Type B pancreatic cell (in vitro differentiated cells): ENCODE data around the gene DCC. TPM values are rescaled to one million over a fixed set of nuclear protein-coding genes. Genes with fewer than 3 reads are reported as not detected.

Experiments
- DNase-seq: peaks from one replicate; pipeline ENCODE4 v3.0.0; 2021; ENCODE audit warnings: mixed read lengths; ENCODE audit not compliant: unreplicated experiment; ENCODE audit errors: extremely low spot score
- H3K27ac Mint-ChIP-seq: 2 replicates; pipeline ENCODE4 v1.8.0; 2021; ENCODE audit warnings: mild to moderate bottlenecking, mixed read lengths
- H3K27me3 Mint-ChIP-seq: 2 replicates; pipeline ENCODE4 v1.8.0; 2021; ENCODE audit warnings: mixed read lengths
- H3K36me3 Mint-ChIP-seq: 2 replicates; pipeline ENCODE4 v1.8.0; 2021; ENCODE audit warnings: mixed read lengths
- H3K4me1 Mint-ChIP-seq: one replicate; pipeline ENCODE4 v1.8.0; 2021; ENCODE audit warnings: mixed read lengths; ENCODE audit not compliant: unreplicated experiment
- H3K4me3 Mint-ChIP-seq: 2 replicates; pipeline ENCODE4 v1.8.0; 2021; ENCODE audit warnings: mild to moderate bottlenecking, mixed read lengths
- H3K9me3 Mint-ChIP-seq: 2 replicates; pipeline ENCODE4 v1.8.0; 2021; ENCODE audit warnings: mixed read lengths
- microRNA-seq: library from miRNA; unstranded; fragments of <30 nt; microRNA quantifications from one replicate; pipeline ENCODE4, GENCODE V29; 2020
- total RNA-seq: library from RNA; stranded (reverse); gene quantifications from 2 replicates; pipeline ENCODE4 v1.2.1, GENCODE V29; 2021; ENCODE audit warnings: low replicate concordance
- TF ChIP-seq, protein P1 (sequence below): fragments of 200-600 bp; sonication (generic); conservative IDR thresholded peaks from 2 replicates; pipeline ENCODE4 v1.5.0; 2021; ENCODE audit warnings: antibody characterized with exemption, mild to moderate bottlenecking

DCC gene
- total RNA-seq, 1 donor from 2014 or later = 11.6 TPM

- H3K36me3 Mint-ChIP-seq = no peaks in the 10 kb centered on the region
- TF ChIP-seq, protein P1, sequence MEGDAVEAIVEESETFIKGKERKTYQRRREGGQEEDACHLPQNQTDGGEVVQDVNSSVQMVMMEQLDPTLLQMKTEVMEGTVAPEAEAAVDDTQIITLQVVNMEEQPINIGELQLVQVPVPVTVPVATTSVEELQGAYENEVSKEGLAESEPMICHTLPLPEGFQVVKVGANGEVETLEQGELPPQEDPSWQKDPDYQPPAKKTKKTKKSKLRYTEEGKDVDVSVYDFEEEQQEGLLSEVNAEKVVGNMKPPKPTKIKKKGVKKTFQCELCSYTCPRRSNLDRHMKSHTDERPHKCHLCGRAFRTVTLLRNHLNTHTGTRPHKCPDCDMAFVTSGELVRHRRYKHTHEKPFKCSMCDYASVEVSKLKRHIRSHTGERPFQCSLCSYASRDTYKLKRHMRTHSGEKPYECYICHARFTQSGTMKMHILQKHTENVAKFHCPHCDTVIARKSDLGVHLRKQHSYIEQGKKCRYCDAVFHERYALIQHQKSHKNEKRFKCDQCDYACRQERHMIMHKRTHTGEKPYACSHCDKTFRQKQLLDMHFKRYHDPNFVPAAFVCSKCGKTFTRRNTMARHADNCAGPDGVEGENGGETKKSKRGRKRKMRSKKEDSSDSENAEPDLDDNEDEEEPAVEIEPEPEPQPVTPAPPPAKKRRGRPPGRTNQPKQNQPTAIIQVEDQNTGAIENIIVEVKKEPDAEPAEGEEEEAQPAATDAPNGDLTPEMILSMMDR = no peak
- peaks cover 4% of the 10 kb centered on the region for H3K9me3 Mint-ChIP-seq
- H3K27ac Mint-ChIP-seq = no peak overlapping the region
- no peak for DNase-seq
- no peak overlapping the region for H3K4me3 Mint-ChIP-seq
- H3K27me3 Mint-ChIP-seq = no peaks in the 10 kb centered on the region
- no peaks in the 10 kb centered on the region for H3K4me1 Mint-ChIP-seq
Measured at GRCh38 chr18:53560546-53560945, 1220.5 kb downstream of the DCC start.

DNA sequence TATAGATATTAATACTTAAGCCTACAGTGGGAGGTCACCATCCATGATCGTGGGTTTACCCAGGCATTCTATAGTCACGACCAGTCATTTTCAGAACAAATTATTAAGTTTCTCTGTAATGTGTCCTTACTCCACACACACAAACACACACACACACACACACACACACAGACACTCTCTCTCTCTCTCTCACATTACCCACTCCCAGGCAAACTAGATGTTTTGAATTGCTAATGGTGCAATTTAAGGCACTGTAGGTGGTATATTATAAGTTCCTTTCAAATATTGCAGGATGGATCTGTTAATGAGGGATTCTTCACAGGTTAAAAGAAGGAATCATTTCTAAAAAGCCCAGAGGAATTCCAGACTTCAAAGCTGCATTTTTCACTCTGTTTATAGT is 1226.6 kb downstream of the DCC start:
- TF ChIP-seq, protein P1 = no peak
- no peaks in the 10 kb centered on the region for H3K9me3 Mint-ChIP-seq
- no peak for DNase-seq
- peaks cover 6% of the 10 kb centered on the region for H3K4me1 Mint-ChIP-seq
- H3K36me3 Mint-ChIP-seq = no peaks in the 10 kb centered on the region
- H3K27me3 Mint-ChIP-seq = peaks cover 8% of the 10 kb centered on the region
- no peak overlapping the region for H3K27ac Mint-ChIP-seq
- no peak overlapping the region for H3K4me3 Mint-ChIP-seq

- no peak for DNase-seq
- Mint-ChIP-seq H3K36me3 (no peaks in the 10 kb centered on the region), H3K27me3 (peaks cover 13% of the 10 kb centered on the region), H3K4me3 (no peak overlapping the region), H3K4me1 (peaks cover 6% of the 10 kb centered on the region), H3K27ac (no peak overlapping the region), H3K9me3 (no peaks in the 10 kb centered on the region)
- TF ChIP-seq, protein P1 = peak; percentile 79
Measured at GRCh38 chr18:53567929-53568574, 1228.1 kb downstream of the DCC start.

Small RNAs within 50 kb of the gene (microRNA-seq; reads per million reads assigned to microRNA genes)
- not detected for gene MIR4528
